GM12878 (cell line): Measurements from ENCODE around the gene MTHFD2. TPM values are rescaled to one million over a fixed set of nuclear protein-coding genes. Genes with fewer than 3 reads are reported as not detected.

Source experiments
- ATAC-seq: fragments of 200-7000 bp; cut with Tn5 transposase; 3 replicates; pipeline ENCODE4 v1.9.1; 2020; ENCODE audit warnings: mild to moderate bottlenecking, moderate library complexity
- BruUV-seq: library from RNA; stranded (reverse); fragments of 400-500 nt; replicated peaks from 2 replicates; lab custom pipeline; 2021; lab: Mats Ljungman, UMichigan
- CTCF ChIA-PET: fragments of 300-600 bp; sonication (Branson Sonifier 250); formaldehyde crosslinking; extraction: SDS; loops from one replicate; lab custom pipeline; 2021; ENCODE audit warnings: inconsistent platforms; lab: Yijun Ruan, JAX
- POLR2A ChIA-PET: fragments of 350-600 bp; formaldehyde crosslinking; extraction: SDS; loops from one replicate; lab custom pipeline; 2021; ENCODE audit warnings: inconsistent platforms; lab: Charles Lee
- RAD21 ChIA-PET: fragments of 300-600 bp; sonication (Branson Sonifier 250); formaldehyde crosslinking; loops from one replicate; lab custom pipeline; 2023; ENCODE audit warnings: antibody characterized with exemption; ENCODE audit not compliant: unreplicated experiment; lab: Charles Lee
- SMC1A ChIA-PET: fragments of 300-600 bp; sonication (Branson Sonifier 250); formaldehyde crosslinking; loops from one replicate; lab custom pipeline; 2023; ENCODE audit not compliant: unreplicated experiment, uncharacterized antibody; lab: Charles Lee
- DNase-seq: peaks from one replicate; pipeline ENCODE4 v3.0.0-alpha.2; 2011; ENCODE audit warnings: low read depth, low spot score
- FAIRE-seq: peaks from 3 replicates; lab custom pipeline; 2011; peaks lifted over from hg19 to GRCh38; lab: Jason Lieb, UNC
- H2AFZ ChIP-seq: 2 replicates; pipeline ENCODE4 v1.6.0; 2011; ENCODE audit warnings: low read depth, low read length, control low read depth; ENCODE audit not compliant: control insufficient read depth
- H3K27ac ChIP-seq: 2 replicates; pipeline ENCODE4 v1.5.1; 2011; ENCODE audit warnings: control low read depth; ENCODE audit not compliant: control insufficient read depth, insufficient read depth
- H3K27me3 ChIP-seq, 2 experiments: replicated peaks in 1 of 2; 2 replicates each; pipeline versions ENCODE4 v1.6.0 to v1.6.1; 2011; ENCODE audit warnings: low read length in 1 of 2; ENCODE audit not compliant: control insufficient read depth in 2 of 2, insufficient read depth in 2 of 2
- H3K36me3 ChIP-seq, 2 experiments: 2 replicates each; pipeline ENCODE4 v1.5.1; 2011; ENCODE audit warnings: low read length in 1 of 2; ENCODE audit not compliant: control insufficient read depth in 2 of 2, insufficient read depth in 2 of 2
- H3K4me1 ChIP-seq: 2 replicates; pipeline ENCODE4 v1.6.1; 2011; ENCODE audit warnings: mild to moderate bottlenecking, low read length, moderate library complexity, mixed read lengths; ENCODE audit not compliant: control insufficient read depth, insufficient read depth
- H3K4me2 ChIP-seq: 2 replicates; pipeline ENCODE4 v1.6.0; 2011; ENCODE audit warnings: control low read depth; ENCODE audit not compliant: control insufficient read depth, insufficient read depth
- H3K4me3 ChIP-seq: fragments of 200-600 bp; sonication (generic); 2 replicates; pipeline ENCODE4 v1.5.1; 2016
- H3K79me2 ChIP-seq: 2 replicates; pipeline ENCODE4 v1.6.0; 2011; ENCODE audit warnings: low read length; ENCODE audit not compliant: control insufficient read depth, insufficient read depth
- H3K9ac ChIP-seq: 2 replicates; pipeline ENCODE4 v1.8.0; 2011; ENCODE audit warnings: low read length, control low read depth, mixed read lengths; ENCODE audit not compliant: control insufficient read depth, insufficient read depth
- H3K9me3 ChIP-seq: replicated peaks from 3 replicates; pipeline ENCODE4 v1.5.1; 2011; ENCODE audit warnings: mild to moderate bottlenecking, low read length; ENCODE audit not compliant: control insufficient read depth, insufficient read depth
- H4K20me1 ChIP-seq: 2 replicates; pipeline ENCODE4 v1.6.0; 2011; ENCODE audit not compliant: control insufficient read depth, insufficient read depth
- ASH2L ChIP-seq: fragments of 300-600, 200-600 bp; sonication (generic); IDR thresholded peaks from 2 replicates; pipeline ENCODE4 v1.6.1; 2017; ENCODE audit warnings: low read depth, mild to moderate bottlenecking, borderline replicate concordance
- BACH1 ChIP-seq: fragments of 450-650 bp; IDR thresholded peaks from 2 replicates; pipeline ENCODE4 v1.6.1; 2017; ENCODE audit warnings: mild to moderate bottlenecking, borderline replicate concordance
- BCL3 ChIP-seq: IDR thresholded peaks from 2 replicates; pipeline ENCODE4 v1.6.1; 2011; ENCODE audit warnings: borderline replicate concordance, low read depth, mild to moderate bottlenecking, moderate library complexity, low read length; ENCODE audit not compliant: insufficient read depth, poor library complexity, severe bottlenecking
- CEBPB ChIP-seq, 2 experiments: fragments of 150-350 bp in 1 of 2; IDR thresholded peaks; 2 replicates each; pipeline ENCODE4 v1.6.1; 2012 to 2014; ENCODE audit warnings: low read depth in 2 of 2, low read length in 2 of 2, borderline replicate concordance in 1 of 2, inconsistent platforms in 1 of 2
- CHD4 ChIP-seq: fragments of 200-600 bp; sonication (generic); IDR thresholded peaks from 2 replicates; pipeline ENCODE4 v1.6.1; 2016; ENCODE audit warnings: mild to moderate bottlenecking
- CREB1 ChIP-seq: IDR thresholded peaks from 2 replicates; pipeline ENCODE4 v1.6.1; 2012; ENCODE audit warnings: low read depth, mild to moderate bottlenecking, inconsistent platforms
- EGR1 ChIP-seq, 2 experiments: IDR thresholded peaks; 1 replicate in 1 of 2; 2 replicates in 1 of 2; pipeline ENCODE4 v1.6.1; 2011 to 2012; ENCODE audit warnings: low read depth in 2 of 2, low read length in 2 of 2, borderline replicate concordance in 1 of 2, mild to moderate bottlenecking in 1 of 2, moderate library complexity in 1 of 2
- ETV6 ChIP-seq, 2 experiments: fragments of 450-650 bp in 1 of 2; IDR thresholded peaks in 1 of 2; conservative IDR thresholded peaks in 1 of 2; 2 replicates each; pipeline ENCODE4 v1.6.1; 2014; ENCODE audit warnings: antibody characterized with exemption in 1 of 2, borderline replicate concordance in 1 of 2, low read depth in 1 of 2, mild to moderate bottlenecking in 1 of 2, moderate library complexity in 1 of 2
- FOS ChIP-seq: IDR thresholded peaks from 3 replicates; pipeline ENCODE4 v1.6.1; 2011; ENCODE audit warnings: borderline replicate concordance; ENCODE audit not compliant: insufficient read length; ENCODE audit errors: extremely low read depth
- HDGF ChIP-seq: fragments of 450-650 bp; IDR thresholded peaks from 2 replicates; pipeline ENCODE4 v1.6.1; 2016; ENCODE audit warnings: antibody characterized with exemption
- IKZF2 ChIP-seq, 2 experiments: fragments of 450-650 bp; IDR thresholded peaks; 2 replicates each; pipeline ENCODE4 v1.6.1; 2017; ENCODE audit warnings: mild to moderate bottlenecking in 2 of 2, moderate library complexity in 2 of 2
- LARP7 ChIP-seq: fragments of 450-650 bp; IDR thresholded peaks from 2 replicates; pipeline ENCODE4 v1.6.1; 2017; ENCODE audit warnings: mild to moderate bottlenecking
- MEF2B ChIP-seq: fragments of 450-650 bp; IDR thresholded peaks from 2 replicates; pipeline ENCODE4 v1.6.1; 2018; ENCODE audit warnings: mild to moderate bottlenecking, moderate library complexity; ENCODE audit not compliant: partially characterized antibody, poor library complexity, severe bottlenecking
- MXI1 ChIP-seq: fragments of 150-350 bp; IDR thresholded peaks from 2 replicates; pipeline ENCODE4 v1.6.1; 2011; ENCODE audit warnings: low read depth, mild to moderate bottlenecking, inconsistent platforms, low read length, improper control_type of control experiment
- MYB ChIP-seq: fragments of 150-350 bp; IDR thresholded peaks from 2 replicates; pipeline ENCODE4 v1.6.1; 2014; ENCODE audit warnings: mild to moderate bottlenecking, low read depth, low read length, borderline replicate concordance
- PAX5 ChIP-seq: IDR thresholded peaks from 2 replicates; pipeline ENCODE4 v1.6.1; 2011; ENCODE audit warnings: low read depth, low read length, borderline replicate concordance
- PKNOX1 ChIP-seq: fragments of 450-650 bp; IDR thresholded peaks from 2 replicates; pipeline ENCODE4 v1.6.1; 2016; ENCODE audit warnings: mild to moderate bottlenecking
- RAD21 ChIP-seq: IDR thresholded peaks from 2 replicates; pipeline ENCODE4 v1.6.1; 2011; ENCODE audit warnings: mild to moderate bottlenecking, low read depth, low read length, moderate library complexity; ENCODE audit not compliant: insufficient read depth
- RCOR1 ChIP-seq: conservative IDR thresholded peaks from 2 replicates; pipeline ENCODE4 v1.6.1; 2012; ENCODE audit warnings: low read depth, low read length, improper control_type of control experiment
- SUZ12 ChIP-seq: fragments of 200-600 bp; sonication (generic); IDR thresholded peaks from one replicate; pipeline ENCODE4 v1.6.1; 2018; ENCODE audit warnings: antibody characterized with exemption, mild to moderate bottlenecking; ENCODE audit not compliant: unreplicated experiment
- ZBED1 ChIP-seq: IDR thresholded peaks from 2 replicates; pipeline ENCODE4 v1.6.1; 2016; ENCODE audit warnings: borderline replicate concordance
- ZNF622 ChIP-seq: fragments of 450-650 bp; IDR thresholded peaks from 2 replicates; pipeline ENCODE4 v1.6.1; 2017; ENCODE audit warnings: mild to moderate bottlenecking, inconsistent platforms
- WGBS: methylation state at CpG from one replicate; pipeline ENCODE4 v1.1.6; 2016; ENCODE audit warnings: low lambda C conversion rate; ENCODE audit not compliant: insufficient replicate concordance, insufficient coverage; ENCODE audit errors: missing lambda C conversion rate; 5-methylcytosine and 5-hydroxymethylcytosine counted together
- in situ Hi-C: fragments of 300-500 bp; cut with MboI; formaldehyde crosslinking; loops from 9 replicates; pipeline ENCODE4 v1.14.3; 2018; ENCODE audit warnings: mixed read lengths
- intact Hi-C: fragments of 100-400 bp; cut with micrococcal nuclease; formaldehyde crosslinking; loops from one replicate; pipeline ENCODE4 v1.14.2; 2022; ENCODE audit not compliant: unreplicated experiment
- polyA plus RNA-seq, 11 experiments: library from polyadenylated mRNA; depleted of rRNA in 4 of 11; unstranded in 6 of 11; stranded (reverse) in 5 of 11; fragments of >200 nt; fragmentation: Nextera tagmentation in 4 of 11; fragmentation: Illumina TruSeq in 1 of 11; extraction: Ambion mirVana in 4 of 11; extraction: Trizol in 1 of 11; gene quantifications; 1 replicate in 1 of 11; 2 replicates in 10 of 11; pipeline versions ENCODE4 v1.2.1 to v1.2.3, GENCODE V29; 2011 to 2016; ENCODE audit warnings: inconsistent platforms in 2 of 11, missing spikeins in 2 of 11, low read depth in 1 of 11
- total RNA-seq, 4 experiments: library from RNA; depleted of rRNA in 3 of 4; stranded (reverse); fragments of >200 nt in 3 of 4; fragmentation: Illumina TruSeq in 1 of 4; extraction: Trizol in 1 of 4; gene quantifications; 2 replicates each; pipeline versions ENCODE4 v1.2.1 to v1.2.3, GENCODE V29; 2013 to 2021

Gene MTHFD2
- total and polyA plus RNA-seq, 10 of the 15 experiments (the other 5 are each of a cell fraction or from before 2014, with no cell fraction given): 128 to 292 (median 150) TPM

GRCh38 chr2:74206180-74206688 lies 7.8 kb downstream of the MTHFD2 start:
- SMC1A ChIA-PET: interaction anchor here (0.8 to 4.3 kb wide), 15 partner anchors 10 to 382 kb away, joined by 3 to 28 read pairs (median 5); partner anchors contain the start of gene MOB1A
- peak; percentile 61 for DNase-seq
- 1% methylated on average over 6 of the region's 6 CpGs for WGBS
- CTCF ChIA-PET: interaction anchor here (0.9 to 3.7 kb wide), 8 partner anchors 10 to 378 kb away, joined by 3 to 15 read pairs (median 11); partner anchors contain the start of genes BOLA3, MOB1A and STAMBP
- Histone ChIP-seq H3K27ac (peak overlapping the region; percentile 26), H3K4me1 (peaks cover 24% of the 10 kb centered on the region), H4K20me1 (peaks cover 3% of the 10 kb centered on the region; the same call in 1 of the 2 replicates), H3K79me2 (peaks cover 69% of the 10 kb centered on the region), H3K27me3 (no peaks in the 10 kb centered on the region), H2AFZ (no peak overlapping the region), H3K4me2 (peak overlapping the region; percentile 74), H3K4me3 (peak overlapping the region; percentile 11; the same call in 1 of the 2 replicates), H3K36me3 (peaks cover 9 to 34% of the 10 kb centered on the region in 2 experiments; a peak in 3 of 4 replicates), H3K9ac (no peak overlapping the region), H3K9me3 (no peaks in the 10 kb centered on the region)
- ATAC-seq: peak; percentile 87
- intact Hi-C loops (no loop called here), in situ Hi-C loops (no loop called here)
- RAD21 ChIA-PET: interaction anchor here (0.8 to 3.8 kb wide), 9 partner anchors 9 to 252 kb away, joined by 3 to 20 read pairs (median 4); partner anchors contain the start of genes MOB1A and WBP1
- POLR2A ChIA-PET: interaction anchor here (1.4 to 5.5 kb wide), 4 partner anchors 14 to 91 kb away, joined by 3 to 45 read pairs (median 14); partner anchors contain the start of gene MOB1A
- FAIRE-seq: peak; percentile 59
- no TSS peak for BruUV-seq
- TF ChIP-seq CHD4: no peak
- no peak for TF ChIP-seq LARP7
- TF ChIP-seq HDGF: peak; percentile 55; the same call in 1 of the 2 replicates
- no peak for TF ChIP-seq MYB
- TF ChIP-seq FOS: no peak
- TF ChIP-seq ZNF622: no peak
- TF ChIP-seq EGR1 (IDR thresholded peaks at IDR 0.05; ENCODE audit: borderline replicate concordance in 1 of 2, low read depth in 2 of 2, low read length in 2 of 2): no peak
- peak; percentile 52 for TF ChIP-seq MEF2B
- peak; percentile 16; the same call in 1 of the 2 replicates for TF ChIP-seq RAD21
- TF ChIP-seq CREB1: peak; percentile 79
- TF ChIP-seq PAX5: peak; percentile 80; the same call in 1 of the 2 replicates
- TF ChIP-seq BACH1: no peak
- TF ChIP-seq ASH2L: no peak
- no peak for TF ChIP-seq MXI1
- no peak for TF ChIP-seq SUZ12
- 0 out of 4 replicates have a peak, but pooled peaks of 1 of the 2 experiments have one; percentile 19 for TF ChIP-seq ETV6 (conservative IDR thresholded peaks at IDR 0.05 in 1 of 2, IDR thresholded peaks at IDR 0.05 in 1 of 2; ENCODE audit: borderline replicate concordance in 1 of 2, low read depth in 1 of 2)
- TF ChIP-seq CEBPB (IDR thresholded peaks at IDR 0.05; ENCODE audit: borderline replicate concordance in 1 of 2, low read depth in 2 of 2, low read length in 2 of 2): peak in 1 of 2 experiments; percentile 81; a peak in 2 of 4 replicates
- TF ChIP-seq IKZF2 (IDR thresholded peaks at IDR 0.05): peak; percentile 39 to 44; a peak in 2 of 4 replicates
- no peak for TF ChIP-seq RCOR1
- TF ChIP-seq BCL3: no peak
- no peak for TF ChIP-seq ZBED1
- TF ChIP-seq PKNOX1: peak; percentile 36; the same call in 1 of the 2 replicates
